HCT116 (cell line): ENCODE results near the gene IGSF9. TPM values are rescaled to one million over a fixed set of nuclear protein-coding genes. Genes with fewer than 3 reads are reported as not detected.

ENCODE experiments used
- ATAC-seq: fragments of 200-7000 bp; cut with Tn5 transposase; 2 replicates; pipeline ENCODE4 v1.9.1; 2020; ENCODE audit warnings: mild to moderate bottlenecking, moderate library complexity
- BruUV-seq: library from RNA; stranded (reverse); fragments of 400-500 nt; replicated peaks from 2 replicates; lab custom pipeline; 2021; lab: Mats Ljungman, UMichigan
- CTCF ChIA-PET: fragments of 300-600 bp; sonication (Branson Sonifier 250); formaldehyde crosslinking; loops from one replicate; lab custom pipeline; 2021; ENCODE audit warnings: antibody characterized with exemption; lab: Charles Lee
- POLR2A ChIA-PET: fragments of 300-600, 350-600 bp; sonication (Branson Sonifier 250); formaldehyde crosslinking; loops from one replicate; lab custom pipeline; 2021; ENCODE audit warnings: antibody characterized with exemption; lab: Charles Lee
- RAD21 ChIA-PET, 2 experiments: fragments of 300-600 bp; sonication (Branson Sonifier 250); formaldehyde crosslinking; loops; one replicate each; lab custom pipeline; 2023; ENCODE audit warnings: low total read pairs in 2 of 2; ENCODE audit not compliant: uncharacterized antibody in 2 of 2, unreplicated experiment in 2 of 2, low non-redundant PET in 1 of 2; lab: Charles Lee
- DNase-seq: peaks from one replicate; pipeline ENCODE4 v3.0.0-alpha.2; 2010; ENCODE audit warnings: low read depth, low spot score
- H2AFZ ChIP-seq: fragments of 200-600 bp; shearing (Covaris generic), sonication (generic); 2 replicates; pipeline ENCODE4 v1.6.1; 2017; ENCODE audit warnings: low read depth, mixed run types, mixed read lengths, antibody characterized with exemption, low read length; ENCODE audit not compliant: poor library complexity, severe bottlenecking
- H3K27ac ChIP-seq: 2 replicates; pipeline ENCODE4 v1.5.1; 2012; ENCODE audit warnings: low read depth, low read length
- H3K27me3 ChIP-seq: fragments of 200-600 bp; sonication (generic); 2 replicates; pipeline ENCODE4 v1.6.1; 2016; ENCODE audit warnings: mixed run types, low read length, mixed read lengths; ENCODE audit not compliant: insufficient read depth
- H3K36me3 ChIP-seq, 2 experiments: fragments of 200-500 bp in 1 of 2; fragments of 200-600 bp in 1 of 2; sonication (Bioruptor generic) in 1 of 2; sonication (generic) in 1 of 2; 2 replicates each; pipeline versions ENCODE4 v1.5.1 to v1.6.1; 2014 to 2016; ENCODE audit warnings: low read length in 2 of 2, inconsistent platforms in 1 of 2, mixed read lengths in 1 of 2, mixed run types in 1 of 2; ENCODE audit not compliant: insufficient read depth in 2 of 2, control insufficient read depth in 1 of 2
- H3K4me1 ChIP-seq, 2 experiments: fragments of 200-600 bp in 1 of 2; sonication (generic) in 1 of 2; 2 replicates each; pipeline versions ENCODE4 v1.5.1 to v1.6.1; 2012 to 2017; ENCODE audit warnings: low read length in 2 of 2, inconsistent platforms in 1 of 2, mild to moderate bottlenecking in 1 of 2, mixed read lengths in 1 of 2, mixed run types in 1 of 2, moderate library complexity in 1 of 2; ENCODE audit not compliant: insufficient read depth in 2 of 2, control insufficient read depth in 1 of 2
- H3K4me2 ChIP-seq: fragments of 200-600 bp; sonication (generic); 2 replicates; pipeline ENCODE4 v1.6.1; 2017; ENCODE audit warnings: mixed run types, low read length, mixed read lengths
- H3K4me3 ChIP-seq, 2 experiments: fragments of 200-600 bp in 1 of 2; sonication (generic) in 1 of 2; replicated peaks in 1 of 2; 2 replicates each; pipeline ENCODE4 v1.5.1; 2011 to 2016; ENCODE audit warnings: low read length in 2 of 2, control low read depth in 1 of 2, low read depth in 1 of 2, mild to moderate bottlenecking in 1 of 2, mixed read lengths in 1 of 2, mixed run types in 1 of 2
- H3K79me2 ChIP-seq: fragments of 200-600 bp; sonication (generic); 2 replicates; pipeline ENCODE4 v1.6.1; 2017; ENCODE audit warnings: mild to moderate bottlenecking, mixed run types, low read length, moderate library complexity, mixed read lengths; ENCODE audit not compliant: insufficient read depth
- H3K9ac ChIP-seq: fragments of 200-600 bp; sonication (generic); 2 replicates; pipeline ENCODE4 v1.6.1; 2016; ENCODE audit warnings: low read length, mixed read lengths
- H3K9me2 ChIP-seq: fragments of 200-600 bp; sonication (generic), shearing (Covaris generic); 2 replicates; pipeline ENCODE4 v1.6.1; 2017; ENCODE audit warnings: mixed run types, mild to moderate bottlenecking, moderate library complexity; ENCODE audit not compliant: insufficient read depth
- H3K9me3 ChIP-seq, 2 experiments: fragments of 200-500 bp in 1 of 2; fragments of 200-600 bp in 1 of 2; sonication (Bioruptor generic) in 1 of 2; sonication (generic) in 1 of 2; 2 replicates each; pipeline ENCODE4 v1.6.1; 2014 to 2017; ENCODE audit warnings: low read length in 2 of 2, mixed read lengths in 2 of 2, inconsistent platforms in 1 of 2, low read depth in 1 of 2, mild to moderate bottlenecking in 1 of 2, mixed run types in 1 of 2, moderate library complexity in 1 of 2; ENCODE audit not compliant: control insufficient read depth in 1 of 2, insufficient read depth in 1 of 2
- H4K20me1 ChIP-seq: fragments of 200-600 bp; sonication (generic), shearing (Covaris generic); 2 replicates; pipeline ENCODE4 v1.6.1; 2017; ENCODE audit warnings: mixed run types, mild to moderate bottlenecking, moderate library complexity; ENCODE audit not compliant: insufficient read depth
- CEBPB ChIP-seq: IDR thresholded peaks from 2 replicates; pipeline ENCODE4 v1.6.1; 2012; ENCODE audit warnings: low read depth
- EGR1 ChIP-seq: IDR thresholded peaks from 2 replicates; pipeline ENCODE4 v1.6.1; 2012; ENCODE audit warnings: low read depth
- ELF1 ChIP-seq: IDR thresholded peaks from 2 replicates; pipeline ENCODE4 v1.6.1; 2012; ENCODE audit warnings: low read depth, borderline replicate concordance
- EZH2 ChIP-seq: fragments of 200-600 bp; sonication (generic); IDR thresholded peaks from 2 replicates; pipeline ENCODE4 v1.6.1; 2017; ENCODE audit warnings: antibody characterized with exemption, mixed run types
- EZH2phosphoT487 ChIP-seq: fragments of 200-600 bp; IDR thresholded peaks from 2 replicates; pipeline ENCODE4 v1.6.1; 2018; ENCODE audit warnings: antibody characterized with exemption, borderline replicate concordance
- POLR2A ChIP-seq: IDR thresholded peaks from 2 replicates; pipeline ENCODE4 v1.7.0; 2011; ENCODE audit warnings: borderline replicate concordance; ENCODE audit not compliant: insufficient read depth, insufficient read length; ENCODE audit errors: extremely low read depth
- POLR2AphosphoS5 ChIP-seq: IDR thresholded peaks from 2 replicates; pipeline ENCODE4 v1.6.1; 2011; ENCODE audit warnings: mild to moderate bottlenecking, low read depth, low read length, moderate library complexity
- SIN3A ChIP-seq: IDR thresholded peaks from 2 replicates; pipeline ENCODE4 v1.6.1; 2012; ENCODE audit warnings: low read depth
- SP1 ChIP-seq: IDR thresholded peaks from 2 replicates; pipeline ENCODE4 v1.6.1; 2012; ENCODE audit warnings: low read depth
- SRF ChIP-seq: IDR thresholded peaks from 2 replicates; pipeline ENCODE4 v1.6.1; 2012; ENCODE audit warnings: low read depth
- TCF7L2 ChIP-seq: IDR thresholded peaks from 2 replicates; pipeline ENCODE4 v1.7.0; 2011; ENCODE audit warnings: borderline replicate concordance, inconsistent platforms; ENCODE audit not compliant: insufficient read depth, insufficient read length; ENCODE audit errors: extremely low read depth
- ZFX ChIP-seq: fragments of 450-650 bp; IDR thresholded peaks from 2 replicates; pipeline ENCODE4 v1.6.1; 2017
- intact Hi-C: fragments of 100-400 bp; cut with micrococcal nuclease; formaldehyde crosslinking; loops from 2 replicates; pipeline ENCODE4 v1.10.0; 2022
- total RNA-seq: library from RNA; stranded (reverse); gene quantifications from one replicate; pipeline ENCODE4 v1.2.1, GENCODE V29; 2021; ENCODE audit not compliant: unreplicated experiment
- TF ChIP-seq, protein P1 (sequence below): IDR thresholded peaks from 2 replicates; pipeline ENCODE4 v1.6.1; 2011; ENCODE audit warnings: mild to moderate bottlenecking, low read length, moderate library complexity; ENCODE audit not compliant: insufficient replicate concordance; ENCODE audit errors: extremely low read depth
- TF ChIP-seq, protein P2 (sequence below): IDR thresholded peaks from 2 replicates; pipeline ENCODE4 v1.6.1; 2012
- TF ChIP-seq, protein P3 (sequence below): IDR thresholded peaks from 2 replicates; pipeline ENCODE4 v1.6.1; 2012

IGSF9 gene
- total RNA-seq, 1 experiment from 2014 or later: 10.3 TPM

DNA sequence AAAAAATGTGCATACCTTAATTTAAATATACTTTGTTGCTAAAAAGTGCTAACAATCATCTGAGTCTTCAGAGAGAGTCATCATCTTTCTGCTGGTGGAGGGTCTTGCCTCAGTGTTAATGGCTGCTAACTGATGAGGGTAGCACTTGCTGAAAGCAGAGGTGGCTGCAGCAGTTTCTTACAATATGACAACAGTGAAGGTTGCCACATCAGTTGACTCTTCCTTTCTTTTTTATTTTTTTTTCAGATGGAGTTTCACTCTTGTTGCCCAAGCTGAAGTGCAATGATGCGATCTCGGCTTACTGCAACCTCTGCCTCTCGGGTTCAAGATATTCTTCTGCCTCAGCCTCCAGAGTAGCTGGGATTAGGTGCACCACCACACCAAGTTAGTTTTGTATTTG, 42.9 kb downstream of the IGSF9 start:
- Histone ChIP-seq H3K27ac (no peak overlapping the region), H3K79me2 (no peaks in the 10 kb centered on the region), H3K4me2 (no peak overlapping the region), H3K4me3 (no peak overlapping the region), H3K9me3 (no peaks in the 10 kb centered on the region; a peak in 1 of 4 replicates), H4K20me1 (no peaks in the 10 kb centered on the region), H2AFZ (no peak overlapping the region), H3K36me3 (no peaks in the 10 kb centered on the region), H3K4me1 (peaks cover 19 to 24% of the 10 kb centered on the region in 2 experiments), H3K27me3 (no peaks in the 10 kb centered on the region), H3K9ac (no peak overlapping the region), H3K9me2 (no peaks in the 10 kb centered on the region)
- no TSS peak for BruUV-seq
- CTCF ChIA-PET: interaction anchor here (1.8 kb wide), 1 partner anchor 105 kb away, joined by 6 read pairs; no protein-coding TSS in a partner anchor
- RAD21 ChIA-PET: no interaction called here
- POLR2A ChIA-PET: no interaction called here
- no peak for ATAC-seq
- no peak for DNase-seq
- TF ChIP-seq SP1 (no peak), ZFX (no peak), TCF7L2 (no peak), CEBPB (no peak), EGR1 (no peak), ELF1 (no peak), EZH2phosphoT487 (no peak), EZH2 (no peak), POLR2AphosphoS5 (no peak), POLR2A (no peak), SIN3A (no peak), SRF (no peak)
- TF ChIP-seq, protein P1, sequence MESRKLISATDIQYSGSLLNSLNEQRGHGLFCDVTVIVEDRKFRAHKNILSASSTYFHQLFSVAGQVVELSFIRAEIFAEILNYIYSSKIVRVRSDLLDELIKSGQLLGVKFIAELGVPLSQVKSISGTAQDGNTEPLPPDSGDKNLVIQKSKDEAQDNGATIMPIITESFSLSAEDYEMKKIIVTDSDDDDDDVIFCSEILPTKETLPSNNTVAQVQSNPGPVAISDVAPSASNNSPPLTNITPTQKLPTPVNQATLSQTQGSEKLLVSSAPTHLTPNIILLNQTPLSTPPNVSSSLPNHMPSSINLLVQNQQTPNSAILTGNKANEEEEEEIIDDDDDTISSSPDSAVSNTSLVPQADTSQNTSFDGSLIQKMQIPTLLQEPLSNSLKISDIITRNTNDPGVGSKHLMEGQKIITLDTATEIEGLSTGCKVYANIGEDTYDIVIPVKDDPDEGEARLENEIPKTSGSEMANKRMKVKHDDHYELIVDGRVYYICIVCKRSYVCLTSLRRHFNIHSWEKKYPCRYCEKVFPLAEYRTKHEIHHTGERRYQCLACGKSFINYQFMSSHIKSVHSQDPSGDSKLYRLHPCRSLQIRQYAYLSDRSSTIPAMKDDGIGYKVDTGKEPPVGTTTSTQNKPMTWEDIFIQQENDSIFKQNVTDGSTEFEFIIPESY: no peak
- TF ChIP-seq, protein P2, sequence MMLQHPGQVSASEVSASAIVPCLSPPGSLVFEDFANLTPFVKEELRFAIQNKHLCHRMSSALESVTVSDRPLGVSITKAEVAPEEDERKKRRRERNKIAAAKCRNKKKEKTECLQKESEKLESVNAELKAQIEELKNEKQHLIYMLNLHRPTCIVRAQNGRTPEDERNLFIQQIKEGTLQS: no peak
- TF ChIP-seq, protein P3, sequence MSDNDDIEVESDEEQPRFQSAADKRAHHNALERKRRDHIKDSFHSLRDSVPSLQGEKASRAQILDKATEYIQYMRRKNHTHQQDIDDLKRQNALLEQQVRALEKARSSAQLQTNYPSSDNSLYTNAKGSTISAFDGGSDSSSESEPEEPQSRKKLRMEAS: no peak
- intact Hi-C loops: no loop called here
